Fibroblast of mammary gland (primary cell): ENCODE results near the gene FAM43A.

ENCODE experiments used
- DNase-seq: peaks from one replicate; pipeline ENCODE4 v3.0.0-alpha.2; 2010; ENCODE audit warnings: low read depth
- H3K4me3 ChIP-seq: 2 replicates; pipeline ENCODE4 v1.5.1; 2011; ENCODE audit warnings: low read depth, mild to moderate bottlenecking, low read length, moderate library complexity; ENCODE audit not compliant: control insufficient read depth
- TF ChIP-seq, protein P1 (sequence below): conservative IDR thresholded peaks from 2 replicates; pipeline ENCODE4 v1.5.1; 2011; ENCODE audit warnings: low read depth, low read length, inconsistent platforms; ENCODE audit not compliant: control insufficient read depth, insufficient read depth

Gene FAM43A

DNA sequence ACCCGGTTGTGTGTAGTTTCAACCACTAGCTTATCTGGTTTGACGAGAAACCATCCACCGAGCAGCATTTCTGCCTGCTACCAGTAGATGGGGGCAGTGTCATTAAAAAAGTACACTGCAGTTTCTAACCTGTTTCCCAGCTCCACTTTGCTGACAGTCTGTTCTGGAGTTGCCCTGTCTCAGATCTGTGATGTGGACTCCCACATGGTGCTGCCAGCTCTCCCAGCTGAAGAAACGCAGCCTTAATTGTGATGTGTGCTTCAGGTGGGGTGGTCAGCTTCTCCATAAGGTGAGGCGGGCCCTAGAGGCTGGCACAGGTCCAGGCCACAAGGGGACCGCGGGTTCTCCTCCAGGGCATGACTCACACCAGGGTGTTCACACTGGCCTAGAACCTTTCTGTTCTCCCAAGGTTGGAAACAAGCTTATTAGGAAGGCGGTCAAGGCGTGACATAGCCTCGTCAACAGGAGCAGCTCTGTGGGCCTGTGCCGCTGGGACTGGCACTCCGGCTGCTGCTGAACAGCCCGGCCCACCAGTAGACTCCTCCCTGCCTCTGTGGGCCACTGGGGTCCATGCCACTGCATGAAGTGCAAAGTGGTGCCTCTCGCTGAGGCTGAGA lies 2.9 kb upstream of the FAM43A start:
- DNase-seq: peak; percentile 87
- H3K4me3 ChIP-seq: no peak overlapping the region
- TF ChIP-seq, protein P1, sequence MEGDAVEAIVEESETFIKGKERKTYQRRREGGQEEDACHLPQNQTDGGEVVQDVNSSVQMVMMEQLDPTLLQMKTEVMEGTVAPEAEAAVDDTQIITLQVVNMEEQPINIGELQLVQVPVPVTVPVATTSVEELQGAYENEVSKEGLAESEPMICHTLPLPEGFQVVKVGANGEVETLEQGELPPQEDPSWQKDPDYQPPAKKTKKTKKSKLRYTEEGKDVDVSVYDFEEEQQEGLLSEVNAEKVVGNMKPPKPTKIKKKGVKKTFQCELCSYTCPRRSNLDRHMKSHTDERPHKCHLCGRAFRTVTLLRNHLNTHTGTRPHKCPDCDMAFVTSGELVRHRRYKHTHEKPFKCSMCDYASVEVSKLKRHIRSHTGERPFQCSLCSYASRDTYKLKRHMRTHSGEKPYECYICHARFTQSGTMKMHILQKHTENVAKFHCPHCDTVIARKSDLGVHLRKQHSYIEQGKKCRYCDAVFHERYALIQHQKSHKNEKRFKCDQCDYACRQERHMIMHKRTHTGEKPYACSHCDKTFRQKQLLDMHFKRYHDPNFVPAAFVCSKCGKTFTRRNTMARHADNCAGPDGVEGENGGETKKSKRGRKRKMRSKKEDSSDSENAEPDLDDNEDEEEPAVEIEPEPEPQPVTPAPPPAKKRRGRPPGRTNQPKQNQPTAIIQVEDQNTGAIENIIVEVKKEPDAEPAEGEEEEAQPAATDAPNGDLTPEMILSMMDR: peak; percentile 89

DNA sequence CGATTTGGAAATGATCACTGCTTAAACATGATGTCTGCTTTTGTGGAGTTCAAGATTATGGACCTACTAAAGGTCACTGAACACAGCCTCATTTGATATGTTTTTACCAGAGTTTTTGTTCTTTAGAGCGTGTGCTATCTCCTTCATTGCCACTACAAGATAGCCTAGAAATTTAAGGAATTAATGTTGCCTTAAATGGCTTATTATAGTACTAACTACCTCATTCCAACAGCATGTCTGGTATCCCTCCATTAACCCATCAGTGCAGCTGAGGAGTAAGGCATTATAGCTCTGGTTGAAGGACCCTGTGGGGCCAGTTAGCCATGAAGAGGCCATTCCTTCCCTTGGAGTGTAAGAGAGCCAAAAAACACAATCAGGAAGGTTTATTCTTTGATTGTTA lies 2.3 kb upstream of the FAM43A start:
- no peak overlapping the region for H3K4me3 ChIP-seq
- no peak for DNase-seq
- TF ChIP-seq, protein P1: no peak

DNA sequence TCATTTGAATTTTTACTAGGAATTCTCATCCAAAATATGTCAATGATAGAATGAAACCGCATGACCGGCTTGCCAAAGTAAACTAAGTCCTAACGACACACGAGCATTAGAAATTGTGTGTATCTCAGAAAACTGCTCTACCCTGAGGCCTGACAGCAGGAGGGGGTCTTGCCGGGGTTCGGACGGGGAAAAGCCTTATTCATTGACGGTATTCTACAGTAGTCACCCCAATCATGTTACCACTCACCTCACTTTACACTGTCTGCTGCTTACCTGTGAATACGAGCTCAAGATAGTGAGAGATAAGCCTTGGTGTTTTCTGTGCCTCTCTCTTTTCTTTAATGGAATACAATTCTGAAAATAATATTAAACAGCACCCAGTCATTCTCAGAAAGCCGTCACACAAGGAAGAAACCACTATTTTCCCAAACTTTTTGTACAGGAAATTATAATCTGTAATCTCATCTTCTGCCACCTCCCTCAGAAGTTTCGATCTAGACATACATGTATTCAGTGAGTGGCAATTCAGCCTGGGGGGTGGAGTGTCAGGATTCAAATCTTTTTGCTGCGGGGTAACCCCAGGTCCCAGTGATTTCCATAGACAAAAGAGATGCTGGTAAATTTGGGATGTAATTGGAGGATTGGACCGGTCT lies 492 bp upstream of the FAM43A start:
- no peak for DNase-seq
- TF ChIP-seq, protein P1: no peak
- peak overlapping the region; percentile 61 for H3K4me3 ChIP-seq

DNA sequence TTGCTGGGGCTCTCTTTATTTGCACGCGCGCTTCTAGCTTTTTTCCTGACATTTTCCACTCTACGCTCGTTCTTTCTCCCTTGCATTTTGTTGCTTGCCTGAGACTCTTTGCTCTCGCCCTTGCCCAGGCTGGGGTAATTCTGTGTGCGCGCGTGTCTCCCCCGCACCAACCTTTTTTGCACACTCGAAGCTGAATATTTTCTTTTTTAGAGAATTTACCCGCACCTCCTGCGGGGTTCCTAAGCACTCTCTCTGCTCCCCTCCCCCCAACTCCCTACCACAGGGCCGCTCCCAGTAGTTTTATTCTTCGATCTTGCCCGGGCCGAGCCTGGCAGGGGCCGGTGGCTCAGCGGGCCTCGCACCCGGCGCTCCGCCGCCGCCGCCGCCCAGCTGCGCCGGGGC lies 732 bp downstream of the FAM43A start:
- TF ChIP-seq, protein P1: no peak
- DNase-seq: no peak
- H3K4me3 ChIP-seq: peak overlapping the region; percentile 61

DNA sequence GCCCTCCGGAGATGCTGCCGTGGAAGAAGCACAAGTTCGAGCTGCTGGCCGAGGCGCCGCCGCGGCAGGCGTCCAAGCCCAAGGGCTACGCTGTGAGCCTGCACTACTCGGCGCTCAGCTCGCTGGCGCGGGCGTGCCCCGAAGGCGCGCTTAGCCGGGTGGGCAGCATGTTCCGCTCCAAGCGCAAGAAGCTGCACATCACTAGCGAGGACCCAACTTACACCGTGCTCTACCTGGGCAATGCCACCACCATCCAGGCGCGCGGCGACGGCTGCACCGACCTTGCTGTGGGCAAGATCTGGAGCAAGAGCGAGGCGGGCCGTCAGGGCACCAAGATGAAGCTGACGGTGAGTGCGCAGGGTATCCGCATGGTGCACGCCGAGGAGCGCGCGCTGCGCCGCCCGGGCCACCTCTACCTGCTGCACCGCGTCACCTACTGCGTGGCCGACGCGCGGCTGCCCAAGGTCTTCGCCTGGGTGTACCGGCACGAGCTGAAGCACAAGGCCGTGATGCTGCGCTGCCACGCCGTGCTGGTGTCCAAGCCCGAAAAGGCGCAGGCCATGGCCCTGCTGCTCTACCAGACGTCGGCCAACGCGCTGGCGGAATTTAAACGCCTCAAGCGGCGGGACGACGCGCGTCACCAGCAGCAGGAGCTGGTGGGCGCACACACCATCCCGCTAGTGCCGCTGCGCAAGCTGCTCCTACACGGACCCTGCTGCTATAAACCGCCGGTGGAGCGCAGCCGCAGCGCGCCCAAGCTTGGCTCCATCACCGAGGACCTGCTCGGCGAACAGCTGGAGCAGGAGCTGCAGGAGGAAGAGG lies 1.3 kb downstream of the FAM43A start:
- DNase-seq: peak; percentile 53

GRCh38 chr3:194687638-194688199 lies 2.0 kb downstream of the FAM43A start:
- H3K4me3 ChIP-seq: peak overlapping the region; percentile 61
- TF ChIP-seq, protein P1: peak; percentile 7
- DNase-seq: peak; percentile 59

More for the DNA sequence above, 1.3 kb downstream of the FAM43A start:
- TF ChIP-seq, protein P1: no peak
- H3K4me3 ChIP-seq: peak overlapping the region; percentile 61
